SK-N-DZ (cell line): Measurements from ENCODE around the gene NKX3-2.

Source experiments
- DNase-seq: peaks from one replicate; pipeline ENCODE4 v3.0.0-alpha.2; 2015; ENCODE audit warnings: low spot score

Gene NKX3-2

GRCh38 chr4:13504374-13504773 lies 39.9 kb downstream of the NKX3-2 start:
- no peak for DNase-seq

- no peak for DNase-seq
Observed at GRCh38 chr4:13498469-13498868, 45.8 kb downstream of the NKX3-2 start.

- DNase-seq: no peak
Observed at GRCh38 chr4:13496605-13497004, 47.7 kb downstream of the NKX3-2 start.

- DNase-seq: no peak
Observed at GRCh38 chr4:13495753-13496152, 48.6 kb downstream of the NKX3-2 start.

- DNase-seq: no peak
Observed at GRCh38 chr4:13493793-13494192, 50.5 kb downstream of the NKX3-2 start.

GRCh38 chr4:13492747-13493146 lies 51.6 kb downstream of the NKX3-2 start:
- no peak for DNase-seq
